GM19043 (cell line): ENCODE results near the gene TNPO3.
"Not testable (repeated sequence)": the region's sequence is repeated elsewhere in the genome, so short reads cannot be mapped to it uniquely, and the experiment has no call there.

Experiments
- ATAC-seq: cut with Tn5 transposase; IDR thresholded peaks from one replicate; pipeline ENCODE4 v1.9.1; 2021; ENCODE audit warnings: low read depth; ENCODE audit not compliant: unreplicated experiment

The TNPO3 gene

DNA sequence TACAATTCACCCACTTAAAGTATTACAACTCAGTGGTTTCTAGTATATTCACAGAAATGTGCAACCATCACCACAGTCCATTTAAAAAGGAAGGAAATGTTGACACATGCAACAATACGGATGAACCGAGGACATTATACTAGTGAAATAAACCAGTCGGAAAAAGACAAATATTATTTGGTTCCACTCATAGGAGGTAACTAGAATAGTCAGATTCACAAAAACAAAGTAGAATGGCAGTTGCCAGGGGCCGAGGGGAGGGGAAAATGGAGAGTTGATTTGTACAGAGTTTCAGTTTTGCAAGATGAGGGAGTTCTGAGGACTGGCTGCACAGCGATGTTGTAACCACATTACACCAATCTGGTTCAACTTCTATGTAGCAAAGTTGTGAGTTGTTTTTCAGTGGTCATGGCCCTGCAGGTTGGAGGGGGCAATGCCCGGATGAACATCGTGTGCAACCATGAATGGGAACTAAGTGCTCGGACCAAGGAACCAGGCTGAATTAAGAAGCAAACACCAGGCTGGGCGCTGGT, 17.6 kb upstream of the TNPO3 start:
- no peak for ATAC-seq

DNA sequence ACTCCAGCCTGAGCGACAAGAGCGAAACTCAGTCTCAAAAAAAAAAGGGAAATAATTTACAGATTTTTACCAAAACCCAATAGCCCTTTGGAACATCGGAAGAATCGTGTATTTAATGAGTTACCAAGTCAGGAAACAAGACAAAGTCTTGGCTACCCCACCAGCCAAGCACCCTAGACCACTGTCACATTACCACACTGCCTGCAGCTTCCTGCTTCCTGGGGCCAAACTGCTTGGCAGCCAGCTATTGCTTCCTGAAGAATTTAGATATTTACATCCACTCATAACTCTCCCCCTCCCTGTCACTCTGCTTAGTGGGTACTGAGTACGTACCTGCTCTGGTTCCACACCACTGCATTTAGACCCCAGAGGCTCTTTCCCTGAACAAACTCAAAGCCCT, 14.1 kb upstream of the TNPO3 start:
- ATAC-seq: no peak

GRCh38 chr7:129067943-129068548, 13.1 kb upstream of the TNPO3 start:
- ATAC-seq: no peak

- not testable (repeated sequence) for ATAC-seq
Observed at GRCh38 chr7:129067132-129067561, 12.2 kb upstream of the TNPO3 start.

DNA sequence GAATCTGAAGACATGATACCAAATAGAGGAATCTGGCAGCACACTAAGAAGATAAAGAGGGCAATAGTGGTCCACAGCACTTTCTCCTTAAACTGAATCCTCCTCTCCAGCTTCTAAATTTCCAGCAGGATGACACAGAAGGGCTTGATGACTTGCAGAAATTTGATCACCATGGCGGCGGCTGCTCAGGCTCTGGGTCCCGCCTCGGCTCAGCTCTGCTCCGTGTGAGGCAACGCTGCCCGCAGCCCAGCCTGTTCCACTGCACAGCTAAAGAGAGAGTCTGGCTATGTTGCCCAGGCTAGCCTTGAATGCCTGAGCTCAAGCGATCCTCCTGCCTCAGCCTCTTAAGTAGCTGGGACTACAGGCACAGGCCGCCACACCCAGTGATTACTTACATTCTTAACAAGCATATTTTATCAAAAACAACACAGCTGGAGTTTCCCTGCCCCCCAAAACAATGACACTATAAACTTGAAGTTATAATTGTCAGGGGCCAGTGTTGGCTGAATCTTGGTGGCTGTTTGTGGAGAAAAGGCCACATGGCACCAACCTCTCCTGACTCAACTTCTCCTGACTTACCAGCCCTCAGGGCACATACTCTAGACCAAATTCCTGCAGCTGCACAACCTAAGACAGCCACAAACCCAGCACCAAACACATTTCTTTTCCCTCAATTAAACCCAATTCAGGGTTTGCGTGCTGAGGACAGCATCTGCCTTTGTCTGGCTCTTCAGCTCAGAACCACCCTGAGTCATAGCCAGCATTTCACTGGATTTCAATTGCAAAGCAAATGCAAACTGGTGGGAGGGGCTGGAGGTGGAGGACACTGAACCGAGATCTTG, 11.6 kb upstream of the TNPO3 start:
- no peak for ATAC-seq

DNA sequence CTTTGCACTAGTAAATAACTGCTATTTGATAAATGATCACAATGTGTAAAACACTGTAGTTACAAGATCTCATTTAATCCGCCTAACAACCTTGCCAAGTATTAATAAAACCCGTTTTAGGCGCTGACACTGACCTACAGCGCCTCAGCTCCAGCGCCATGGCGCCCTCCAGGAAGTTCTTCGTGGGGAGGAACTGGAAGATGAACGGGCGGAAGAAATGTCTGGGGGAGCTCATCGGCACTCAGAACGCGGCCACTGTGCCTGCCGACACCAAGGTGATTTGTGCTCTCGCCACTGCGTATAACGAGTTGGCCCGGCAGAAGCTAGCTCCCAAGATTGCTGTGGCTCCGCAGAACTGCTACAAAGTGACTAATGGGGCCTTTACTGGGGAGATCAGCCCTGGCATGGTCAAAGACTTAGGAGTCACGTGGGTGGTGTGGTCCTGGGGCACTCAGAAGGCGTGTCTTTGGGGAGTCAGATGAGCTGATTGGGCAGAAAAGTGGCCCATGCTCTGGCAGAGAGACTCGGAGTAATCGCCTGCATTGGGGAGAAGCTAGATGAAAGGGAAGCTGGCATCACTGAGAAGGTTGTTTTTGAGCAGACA, 1.1 kb upstream of the TNPO3 start:
- no peak for ATAC-seq

DNA sequence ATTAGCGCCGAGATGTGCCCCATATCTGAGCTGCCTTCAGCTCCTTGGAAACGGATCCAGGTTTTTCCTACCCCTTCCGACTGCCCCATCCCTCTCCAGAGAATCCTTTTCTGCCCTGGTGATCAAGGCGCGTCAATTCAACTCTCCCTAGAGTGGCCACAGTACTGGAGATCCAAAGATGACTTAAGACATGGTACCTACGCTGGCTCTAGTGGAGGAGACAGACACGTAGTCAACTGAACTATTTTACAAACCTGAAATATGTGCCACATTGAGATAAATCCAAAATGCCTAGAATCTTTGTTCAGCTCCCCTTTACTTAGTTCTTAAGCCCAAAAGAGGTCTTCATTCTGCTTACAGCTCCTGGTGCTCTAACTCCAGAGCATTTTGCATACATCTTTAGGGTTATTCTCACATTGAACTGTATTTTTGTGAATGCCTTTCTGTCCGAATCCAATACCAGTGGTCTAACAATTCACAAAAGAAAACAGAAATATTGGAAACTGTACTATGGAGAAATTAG, 444 bp upstream of the TNPO3 start:
- peak; percentile 29 for ATAC-seq

- no peak for ATAC-seq
Observed at GRCh38 chr7:129053938-129054437, 923 bp downstream of the TNPO3 start.

DNA sequence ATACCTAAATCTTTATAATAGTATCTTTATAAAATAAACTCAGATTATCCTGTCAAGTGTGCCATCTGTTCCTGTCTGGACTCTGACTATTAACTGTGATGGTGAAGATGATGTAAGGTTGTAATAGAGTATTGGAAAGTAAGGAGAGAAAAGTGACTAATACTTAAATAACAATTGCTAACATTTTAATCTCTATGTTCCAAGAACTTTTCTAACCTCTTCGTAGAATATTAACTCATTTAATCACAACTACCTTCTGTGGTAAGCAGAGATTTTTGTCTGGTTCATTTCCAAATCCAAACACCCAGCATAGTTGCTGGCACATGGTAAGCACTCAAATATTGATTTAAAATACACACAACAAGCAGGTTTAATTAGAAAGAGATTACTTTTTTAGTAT, 2.5 kb downstream of the TNPO3 start:
- ATAC-seq: no peak

- ATAC-seq: not testable (repeated sequence)
Observed at GRCh38 chr7:129051459-129051858, 3.5 kb downstream of the TNPO3 start.

- ATAC-seq: no peak
Observed at GRCh38 chr7:129047761-129048160, 7.2 kb downstream of the TNPO3 start.

DNA sequence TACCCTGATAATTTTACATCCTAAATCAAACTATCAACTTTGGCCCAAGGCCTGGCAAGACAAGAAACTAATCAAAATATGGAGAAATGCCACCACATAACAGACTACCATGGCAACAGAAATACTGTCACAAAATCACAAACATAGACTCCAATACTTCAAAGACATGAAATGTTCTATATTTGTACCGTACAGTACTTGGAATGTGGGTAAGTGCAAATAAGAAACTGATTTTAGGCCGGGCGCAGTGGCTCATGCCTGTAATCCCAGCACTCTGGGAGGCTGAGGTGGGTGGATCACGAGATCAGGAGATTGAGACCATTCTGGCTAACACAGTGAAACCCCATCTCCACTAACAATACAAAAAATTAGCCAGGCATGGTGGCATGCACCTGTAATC, 9.2 kb downstream of the TNPO3 start:
- ATAC-seq: no peak

DNA sequence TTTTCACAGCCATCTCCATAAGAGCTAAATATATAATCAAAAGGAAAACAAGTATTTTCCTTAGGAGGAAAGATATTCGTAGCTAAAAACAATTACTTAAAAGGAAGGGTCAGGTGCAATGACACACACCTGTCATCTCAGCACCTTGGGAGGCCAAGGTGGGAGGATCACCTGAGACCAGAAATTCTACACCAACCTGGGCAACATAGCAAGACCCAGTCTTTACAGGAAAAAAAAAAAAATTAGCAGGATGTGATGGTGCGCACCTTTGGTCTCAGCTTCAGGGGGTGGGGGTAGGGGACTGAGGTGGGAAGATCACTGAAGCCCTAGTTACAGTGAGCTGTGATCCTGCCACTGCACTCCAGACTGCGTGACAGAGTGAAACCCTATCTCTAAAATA, 11.9 kb downstream of the TNPO3 start:
- no peak for ATAC-seq

GRCh38 chr7:129041142-129042085, 13.5 kb downstream of the TNPO3 start:
- no peak for ATAC-seq

GRCh38 chr7:129038468-129038867, 16.4 kb downstream of the TNPO3 start:
- not testable (repeated sequence) for ATAC-seq

GRCh38 chr7:129037585-129037984, 17.3 kb downstream of the TNPO3 start:
- ATAC-seq: no peak

- no peak for ATAC-seq
Observed at GRCh38 chr7:129032017-129032416, 22.9 kb downstream of the TNPO3 start.

GRCh38 chr7:129030440-129030839, 24.5 kb downstream of the TNPO3 start:
- no peak for ATAC-seq

- ATAC-seq: no peak
Observed at GRCh38 chr7:129024125-129024524, 30.8 kb downstream of the TNPO3 start.

GRCh38 chr7:129021656-129022055, 33.3 kb downstream of the TNPO3 start:
- ATAC-seq: no peak
